Psoas muscle (tissue), 8 donors: ENCODE measurements around the gene ADGRB2. TPM values are rescaled to one million over a fixed set of nuclear protein-coding genes. Genes with fewer than 3 reads are reported as not detected.
A peak's percentile ranks its signal among the peaks of the same experiment; 100 is the strongest.

Experiments
- ATAC-seq, 4 donors: fragments of 200-7000 bp; cut with Tn5 transposase; one replicate each; pipeline ENCODE4 v1.9.1; 2020; ENCODE audit warnings: moderate library complexity in 3 of 4, mild to moderate bottlenecking in 2 of 4
- DNase-seq, 2 donors: peaks; one replicate each; pipeline ENCODE4 v3.0.0-alpha.2; 2020
- H3K27ac ChIP-seq: fragments of 200-600 bp; one replicate; pipeline ENCODE4 v1.8.0; 2022
- H3K27me3 ChIP-seq, 3 donors: fragments of 200-600 bp in 1 of 3; one replicate each; pipeline versions ENCODE4 v1.6.1 to v1.8.0; 2013 to 2022; ENCODE audit warnings: low read length in 2 of 3, mild to moderate bottlenecking in 2 of 3, moderate library complexity in 1 of 3; ENCODE audit not compliant: insufficient read depth in 3 of 3
- H3K36me3 ChIP-seq, 2 donors: fragments of 200-600 bp in 1 of 2; one replicate each; pipeline versions ENCODE4 v1.6.1 to v1.8.0; 2013 to 2022; ENCODE audit warnings: low read depth in 1 of 2, mild to moderate bottlenecking in 1 of 2, moderate library complexity in 1 of 2; ENCODE audit not compliant: insufficient read depth in 1 of 2
- H3K4me1 ChIP-seq: fragments of 200-600 bp; one replicate; pipeline ENCODE4 v1.8.0; 2022
- H3K4me3 ChIP-seq: fragments of 200-600 bp; one replicate; pipeline ENCODE4 v1.8.0; 2022; ENCODE audit warnings: mild to moderate bottlenecking
- H3K9me3 ChIP-seq: fragments of 200-600 bp; one replicate; pipeline ENCODE4 v1.8.0; 2022
- WGBS, 3 donors: extraction: QIAGEN DNeasy Blood & Tissue Kit; methylation state at CpG; one replicate each; pipeline versions ENCODE4 v1.1.6 to v1.1.7; 2013; 5-methylcytosine and 5-hydroxymethylcytosine counted together
- intact Hi-C, 2 donors: fragments of 100-400 bp; cut with DNase I; formaldehyde crosslinking; loops; one replicate each; pipeline versions ENCODE4 v1.11.0 to v1.14.2; 2022
- polyA plus RNA-seq, 3 donors: library from polyadenylated mRNA; stranded (reverse); fragments of 200-250 nt; gene quantifications; one replicate each; pipeline ENCODE4 v1.2.3, GENCODE V29; 2013
- total RNA-seq, 4 donors: library from RNA; stranded (reverse); fragmentation: NEBNext Ultra II Directional in 2 of 4; extraction: Animal tissue kit (Norgen Biotek cat#: 25700) in 2 of 4; gene quantifications; one replicate each; pipeline versions ENCODE4 v1.2.1 to v1.2.4, GENCODE V29; 2021 to 2023
- TF ChIP-seq, protein P1 (sequence below): fragments of 200-600 bp; IDR thresholded peaks from one replicate; pipeline ENCODE4 v1.8.0; 2022; ENCODE audit warnings: antibody characterized with exemption
- donor health status: healthy with polysubstance abuse.
- donor health status: DM: no; HTN: no; CAD: no; lungs with moderate emphysema.
- donor health status: Bipolar disorder and iron deficiency.
- donor health status: healthy.
- donor health status: DM: yes; HTN: yes; CAD: no.
- donor health status: DM: no; HTN: no; CAD: no.
- donor health status: DM: no; HTN: no; CAD: no.
- donor health status: DM: yes; HTN: yes; CAD: no.

The ADGRB2 gene
- total and polyA plus RNA-seq, 7 donors: 0.44 to 1.8 (median 0.73) TPM

DNA sequence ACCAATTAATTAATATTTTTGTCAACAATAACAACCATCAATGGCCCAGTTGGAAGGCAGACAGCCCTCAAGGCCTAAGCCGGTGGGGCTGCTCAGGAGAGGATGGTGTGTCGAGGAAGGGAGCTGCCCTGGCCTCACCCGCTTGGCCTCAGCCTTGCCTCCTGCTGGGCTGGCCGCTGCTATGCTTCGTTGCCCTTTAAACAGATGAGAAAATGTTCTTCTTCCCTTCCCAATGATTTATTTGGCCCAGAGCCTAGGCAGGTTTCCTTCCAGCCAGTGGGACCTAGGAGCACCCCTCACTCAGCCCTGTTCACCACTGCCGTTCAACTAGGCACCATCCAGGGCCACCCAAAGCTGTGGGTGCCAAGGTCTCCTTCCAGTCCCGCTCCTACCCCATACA, 3.1 kb upstream of the ADGRB2 start:
- TF ChIP-seq, protein P1, sequence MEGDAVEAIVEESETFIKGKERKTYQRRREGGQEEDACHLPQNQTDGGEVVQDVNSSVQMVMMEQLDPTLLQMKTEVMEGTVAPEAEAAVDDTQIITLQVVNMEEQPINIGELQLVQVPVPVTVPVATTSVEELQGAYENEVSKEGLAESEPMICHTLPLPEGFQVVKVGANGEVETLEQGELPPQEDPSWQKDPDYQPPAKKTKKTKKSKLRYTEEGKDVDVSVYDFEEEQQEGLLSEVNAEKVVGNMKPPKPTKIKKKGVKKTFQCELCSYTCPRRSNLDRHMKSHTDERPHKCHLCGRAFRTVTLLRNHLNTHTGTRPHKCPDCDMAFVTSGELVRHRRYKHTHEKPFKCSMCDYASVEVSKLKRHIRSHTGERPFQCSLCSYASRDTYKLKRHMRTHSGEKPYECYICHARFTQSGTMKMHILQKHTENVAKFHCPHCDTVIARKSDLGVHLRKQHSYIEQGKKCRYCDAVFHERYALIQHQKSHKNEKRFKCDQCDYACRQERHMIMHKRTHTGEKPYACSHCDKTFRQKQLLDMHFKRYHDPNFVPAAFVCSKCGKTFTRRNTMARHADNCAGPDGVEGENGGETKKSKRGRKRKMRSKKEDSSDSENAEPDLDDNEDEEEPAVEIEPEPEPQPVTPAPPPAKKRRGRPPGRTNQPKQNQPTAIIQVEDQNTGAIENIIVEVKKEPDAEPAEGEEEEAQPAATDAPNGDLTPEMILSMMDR: no peak
- no peak for DNase-seq

DNA sequence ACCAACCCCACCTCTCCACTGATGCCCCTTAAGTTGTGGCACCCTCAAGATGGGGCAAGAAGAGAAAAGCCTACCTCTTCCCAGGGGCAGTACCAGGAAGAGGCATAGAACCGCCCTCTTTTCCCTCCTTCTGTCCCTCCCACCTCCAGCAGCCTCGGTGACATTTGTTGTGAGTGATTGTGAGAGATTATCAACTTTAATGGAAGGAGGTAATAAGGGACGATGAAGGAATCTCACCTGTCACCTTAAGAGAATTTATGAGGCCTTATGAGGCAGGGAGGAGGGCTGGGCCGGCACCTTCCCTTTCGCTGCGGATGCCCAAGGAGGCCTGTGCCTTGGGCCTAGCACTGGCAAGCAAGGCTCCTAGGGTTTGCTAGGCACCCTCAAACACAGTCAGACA, 1.4 kb upstream of the ADGRB2 start:
- DNase-seq (peak in 1 of 2 donors; percentile 40), ATAC-seq (no peak)
- H3K36me3 ChIP-seq: no peaks in the 10 kb centered on the region
- TF ChIP-seq, protein P1: no peak
- no peak overlapping the region for H3K27ac ChIP-seq
- H3K27me3 ChIP-seq: peaks cover 0 to 26% (median 23%) of the 10 kb centered on the region in 3 donors
- intact Hi-C loops: no loop called here
- no peaks in the 10 kb centered on the region for H3K9me3 ChIP-seq
- no peak overlapping the region for H3K4me3 ChIP-seq
- H3K4me1 ChIP-seq: peaks cover 9% of the 10 kb centered on the region
- 89 to 95% (median 91%) methylated on average over 6 of the region's 6 CpGs for WGBS, 3 donors

More for the DNA sequence above, 3.1 kb upstream of the ADGRB2 start:
- intact Hi-C loops: no loop called here
- 77 to 82% (median 77%) methylated on average over 7 of the region's 7 CpGs for WGBS, 3 donors
- Histone ChIP-seq H3K36me3 (no peaks in the 10 kb centered on the region), H3K27ac (no peak overlapping the region), H3K4me1 (peaks cover 3% of the 10 kb centered on the region), H3K27me3 (peaks cover 0 to 17% (median 16%) of the 10 kb centered on the region in 3 donors), H3K9me3 (no peaks in the 10 kb centered on the region), H3K4me3 (no peak overlapping the region)
- ATAC-seq: no peak

DNA sequence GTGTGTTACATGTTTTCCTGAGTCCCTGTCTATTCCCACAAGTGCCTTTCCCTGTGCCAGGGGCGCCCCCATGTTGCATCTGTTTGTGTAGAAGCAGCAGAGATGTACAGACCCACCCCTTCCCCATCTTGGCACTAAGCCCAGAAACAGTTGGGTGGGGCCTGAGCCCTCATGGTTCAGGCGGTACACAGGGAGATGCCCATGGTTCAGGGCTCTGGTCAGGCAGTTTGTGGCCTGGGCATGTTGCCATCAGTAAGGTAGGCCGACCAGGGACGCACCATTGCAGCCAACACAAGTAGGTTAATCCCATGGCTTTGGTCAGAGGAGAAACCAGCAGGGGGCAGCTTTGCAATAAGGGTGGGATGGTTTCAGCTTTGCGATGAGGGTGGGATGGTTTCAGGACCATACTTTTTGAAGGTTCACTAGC, 914 bp upstream of the ADGRB2 start:
- Histone ChIP-seq H3K4me3 (no peak overlapping the region), H3K36me3 (no peaks in the 10 kb centered on the region), H3K9me3 (no peaks in the 10 kb centered on the region), H3K27me3 (peaks cover 0 to 28% (median 23%) of the 10 kb centered on the region in 3 donors), H3K27ac (no peak overlapping the region), H3K4me1 (peaks cover 11% of the 10 kb centered on the region)
- 41 to 56% (median 52%) methylated on average over 5 of the region's 5 CpGs for WGBS, 3 donors
- intact Hi-C loops: no loop called here
- no peak for ATAC-seq
- DNase-seq: no peak
- TF ChIP-seq, protein P1: peak; percentile 7

DNA sequence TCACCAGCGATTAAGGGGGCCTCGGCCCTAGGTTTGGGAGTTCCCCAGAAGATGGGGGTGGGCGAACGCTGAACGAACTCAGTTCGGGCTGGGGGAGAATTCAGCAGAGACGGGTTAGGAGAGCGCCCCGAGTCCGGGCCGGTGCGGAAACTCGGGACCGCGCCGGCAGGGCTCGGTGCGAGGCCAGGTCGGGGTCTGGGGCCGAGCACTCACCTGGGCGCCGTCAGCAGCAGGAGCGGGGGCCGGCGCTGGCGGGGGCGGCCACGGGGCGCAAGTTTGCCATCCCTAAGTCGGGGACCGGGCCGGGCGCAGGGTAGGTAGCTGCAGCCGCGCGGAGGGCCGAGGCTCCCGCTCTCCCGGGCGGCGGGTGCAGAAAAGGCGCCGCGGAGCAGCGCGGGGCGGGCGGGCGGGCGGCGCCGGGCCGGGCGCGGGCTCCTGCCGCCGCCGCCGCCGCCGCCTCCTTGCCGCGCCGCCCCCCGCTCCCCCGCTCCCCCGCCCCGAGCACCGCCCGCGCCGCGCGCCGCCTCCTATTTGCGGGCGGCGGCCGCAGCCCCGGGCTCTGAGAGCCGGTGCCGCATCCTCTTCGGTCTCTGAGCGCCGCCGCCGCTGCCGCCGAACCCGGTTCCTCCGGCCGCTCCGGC, 349 bp downstream of the ADGRB2 start:
- Histone ChIP-seq H3K4me1 (peaks cover 11% of the 10 kb centered on the region), H3K27ac (no peak overlapping the region), H3K27me3 (peaks cover 0 to 28% (median 23%) of the 10 kb centered on the region in 3 donors), H3K9me3 (no peaks in the 10 kb centered on the region), H3K36me3 (no peaks in the 10 kb centered on the region), H3K4me3 (peak overlapping the region; percentile 70)
- ATAC-seq (no peak), DNase-seq (peak in 1 of 2 donors; percentile 38)
- intact Hi-C loops: loop anchor here in 1 of 2 donors (2.0 kb wide), 1 partner anchor 25 kb away; no protein-coding TSS in a partner anchor
- TF ChIP-seq, protein P1: no peak
- WGBS, 3 donors: 0 to 1% (median 1%) methylated on average over 31 to 89 of the region's 93 CpGs
